Testis (tissue), 3 donors: Measurements from ENCODE around the gene AGPAT1. TPM values are rescaled to one million over a fixed set of nuclear protein-coding genes. Genes with fewer than 3 reads are reported as not detected.

Experiments used
- DNase-seq: peaks from one replicate; pipeline ENCODE4 v3.0.0-alpha.2; 2019
- H3K27ac ChIP-seq, 2 donors: fragments of 200-600 bp; sonication (generic); one replicate each; pipeline ENCODE4 v1.5.1; 2019
- H3K27me3 ChIP-seq: fragments of 200-600 bp; sonication (generic); one replicate; pipeline ENCODE4 v1.5.1; 2019
- H3K36me3 ChIP-seq: fragments of 200-600 bp; sonication (generic); one replicate; pipeline ENCODE4 v1.5.1; 2017; ENCODE audit warnings: low read depth; ENCODE audit errors: missing control alignments
- H3K4me1 ChIP-seq: fragments of 200-600 bp; sonication (generic); one replicate; pipeline ENCODE4 v1.5.1; 2019
- H3K4me3 ChIP-seq, 2 donors: fragments of 200-600 bp; sonication (generic); one replicate each; pipeline ENCODE4 v1.5.1; 2017 to 2019
- H3K9me3 ChIP-seq: fragments of 200-600 bp; sonication (generic); one replicate; pipeline ENCODE4 v1.5.1; 2017
- CTCF ChIP-seq, 3 experiments: fragments of 450-650 bp in 2 of 3; fragments of 200-600 bp in 1 of 3; sonication (generic) in 1 of 3; IDR thresholded peaks; one replicate each; pipeline ENCODE4 v1.5.1; 2016 to 2019; ENCODE audit warnings: antibody characterized with exemption in 3 of 3, mild to moderate bottlenecking in 2 of 3, moderate library complexity in 1 of 3
- POLR2A ChIP-seq: fragments of 450-650 bp; IDR thresholded peaks from one replicate; pipeline ENCODE4 v1.6.1; 2017; ENCODE audit warnings: antibody characterized with exemption, mild to moderate bottlenecking, moderate library complexity
- WGBS, 2 donors: methylation state at CpG; one replicate each; pipeline ENCODE4 v1.1.5; 2018; 5-methylcytosine and 5-hydroxymethylcytosine counted together
- intact Hi-C: fragments of 100-400 bp; cut with DNase I; formaldehyde crosslinking; loops from one replicate; pipeline ENCODE4 v1.15.1; 2023; ENCODE audit warnings: low total_unique reads
- polyA plus RNA-seq: library from polyadenylated mRNA; stranded (reverse); fragments of 350-450 nt; fragmentation: Illumina TruSeq; extraction: RNeasy Lipid Tissue Mini Kit (QIAGEN cat#74804); gene quantifications from one replicate; pipeline ENCODE4 v1.2.3, GENCODE V29; 2014; ENCODE audit warnings: low read depth, low replicate concordance; ENCODE audit not compliant: insufficient read depth
- total RNA-seq, 2 donors: library from RNA; depleted of rRNA; stranded (reverse); fragments of >200 nt; gene quantifications; one replicate each; pipeline ENCODE4 v1.2.3, GENCODE V29; 2016

Gene AGPAT1
- total and polyA plus RNA-seq, 3 donors from 2014 or later: 107 to 158 (median 115) TPM

DNA sequence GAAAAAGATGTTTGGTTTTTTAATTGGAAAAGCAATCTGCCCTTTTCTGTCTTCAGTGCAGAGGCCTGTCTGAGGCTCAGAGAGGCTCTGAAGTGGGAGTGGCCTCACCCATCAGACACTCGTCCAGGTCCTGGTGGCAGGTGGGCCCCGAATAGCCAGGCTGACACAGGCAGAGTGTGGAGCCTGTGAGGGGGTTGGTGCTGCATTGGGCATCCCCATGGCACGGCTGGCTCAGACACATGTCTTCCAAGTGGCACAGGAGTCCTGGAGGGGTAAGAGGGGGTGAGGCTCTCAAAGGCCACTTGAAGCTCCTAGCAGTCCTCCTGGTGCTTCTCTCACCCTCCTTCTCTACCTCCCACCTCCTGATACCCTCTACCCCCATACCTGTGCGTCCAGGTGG lies 44.1 kb upstream of the AGPAT1 start:
- TF ChIP-seq POLR2A (no peak), CTCF (IDR thresholded peaks at IDR 0.05) (no peak)
- Histone ChIP-seq H3K4me3 (no peak overlapping the region), H3K27ac (no peak overlapping the region), H3K27me3 (no peaks in the 10 kb centered on the region), H3K9me3 (no peaks in the 10 kb centered on the region), H3K4me1 (no peaks in the 10 kb centered on the region), H3K36me3 (no peaks in the 10 kb centered on the region)
- intact Hi-C loops: no loop called here
- WGBS, 2 donors: 63 to 72% methylated on average over 4 of the region's 4 CpGs
- DNase-seq: no peak

DNA sequence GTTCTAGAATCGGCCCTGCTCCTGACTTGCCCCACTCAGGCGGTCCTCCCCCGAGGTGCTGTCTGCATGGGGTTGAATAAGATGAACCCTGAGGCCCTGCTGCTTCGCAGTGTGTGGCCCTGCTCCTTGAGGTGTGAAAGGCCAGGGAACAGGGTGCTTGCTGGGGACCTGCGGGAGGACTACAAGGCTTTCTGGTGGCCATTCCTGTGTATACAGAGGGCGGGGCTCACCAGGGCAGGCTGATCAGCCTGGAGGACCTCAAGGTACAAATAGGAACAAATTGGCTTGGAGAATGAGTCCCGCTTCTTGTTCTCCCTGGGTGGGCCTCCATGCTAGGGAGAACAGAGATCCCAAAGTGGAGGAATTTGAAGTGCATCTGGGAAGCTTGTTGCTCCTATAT lies 42.3 kb upstream of the AGPAT1 start:
- intact Hi-C loops: no loop called here
- H3K36me3 ChIP-seq: no peaks in the 10 kb centered on the region
- no peak for DNase-seq
- no peaks in the 10 kb centered on the region for H3K27me3 ChIP-seq
- no peaks in the 10 kb centered on the region for H3K4me1 ChIP-seq
- WGBS, 2 donors: 78 to 90% methylated on average over 1 to 7 of the region's 7 CpGs
- no peak overlapping the region for H3K27ac ChIP-seq
- no peak overlapping the region for H3K4me3 ChIP-seq
- no peaks in the 10 kb centered on the region for H3K9me3 ChIP-seq
- no peak for TF ChIP-seq POLR2A
- TF ChIP-seq CTCF (IDR thresholded peaks at IDR 0.05): no peak

- H3K4me1 ChIP-seq: no peaks in the 10 kb centered on the region
- 88 to 92% methylated on average over 10 to 11 of the region's 11 CpGs for WGBS, 2 donors
- no peak overlapping the region for H3K4me3 ChIP-seq
- no peaks in the 10 kb centered on the region for H3K27me3 ChIP-seq
- TF ChIP-seq CTCF (IDR thresholded peaks at IDR 0.05): no peak
- no peak for TF ChIP-seq POLR2A
- intact Hi-C loops: no loop called here
- no peak for DNase-seq
- no peaks in the 10 kb centered on the region for H3K36me3 ChIP-seq
- no peaks in the 10 kb centered on the region for H3K9me3 ChIP-seq
- no peak overlapping the region for H3K27ac ChIP-seq
Observed at GRCh38 chr6:32216998-32217397, 41.1 kb upstream of the AGPAT1 start.

GRCh38 chr6:32216285-32216684 lies 40.4 kb upstream of the AGPAT1 start:
- Histone ChIP-seq H3K36me3 (no peaks in the 10 kb centered on the region), H3K27ac (no peak overlapping the region), H3K4me1 (no peaks in the 10 kb centered on the region), H3K4me3 (no peak overlapping the region), H3K27me3 (no peaks in the 10 kb centered on the region), H3K9me3 (no peaks in the 10 kb centered on the region)
- intact Hi-C loops: no loop called here
- DNase-seq: no peak
- 82 to 87% methylated on average over 10 of the region's 10 CpGs for WGBS, 2 donors
- TF ChIP-seq CTCF (IDR thresholded peaks at IDR 0.05): no peak
- no peak for TF ChIP-seq POLR2A

DNA sequence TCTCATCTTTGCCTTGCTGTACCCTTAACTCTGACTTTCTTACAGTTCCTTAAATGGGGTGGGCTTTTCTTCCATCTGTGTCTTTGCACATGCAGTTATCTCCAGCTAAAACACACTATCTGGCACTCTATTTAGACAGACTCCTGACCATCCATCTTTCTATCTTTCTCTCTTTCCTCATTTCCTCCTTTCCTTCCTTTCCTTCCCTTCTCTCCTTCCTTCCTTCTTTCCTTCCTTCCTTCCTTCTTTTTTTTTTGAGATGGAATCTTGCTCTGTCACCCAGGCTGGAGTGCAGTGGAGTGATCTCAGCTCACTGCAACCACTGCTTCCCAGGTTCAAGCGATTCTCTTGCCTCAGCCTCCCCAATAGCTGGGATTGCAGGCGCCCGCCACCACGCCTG lies 39.7 kb upstream of the AGPAT1 start:
- H3K27ac ChIP-seq: no peak overlapping the region
- TF ChIP-seq CTCF (IDR thresholded peaks at IDR 0.05) (no peak), POLR2A (no peak)
- no peaks in the 10 kb centered on the region for H3K4me1 ChIP-seq
- no peaks in the 10 kb centered on the region for H3K27me3 ChIP-seq
- no peak for DNase-seq
- no peaks in the 10 kb centered on the region for H3K36me3 ChIP-seq
- H3K9me3 ChIP-seq: no peaks in the 10 kb centered on the region
- no peak overlapping the region for H3K4me3 ChIP-seq
- intact Hi-C loops: no loop called here
- WGBS, 2 donors: 95 to 97% methylated on average over 4 of the region's 4 CpGs
